BLaER1 treated with 17β-estradiol and CSF1 and Interleukin-3, amounts not matched to agents 10 nM and 100 nM (cell line): Measurements from ENCODE around the gene ADAMTS16.
A peak's percentile ranks its signal among the peaks of the same experiment; 100 is the strongest.

ENCODE experiments used
- H3K27ac ChIP-seq, 11 experiments: shearing (Covaris generic); formaldehyde crosslinking; 2 replicates each; pipeline ENCODE4 v1.8.1; 2022
- H3K27me3 ChIP-seq, 11 experiments: shearing (Covaris generic); formaldehyde crosslinking; 2 replicates each; pipeline ENCODE4 v1.8.1; 2022
- H3K36me3 ChIP-seq, 11 experiments: shearing (Covaris generic); formaldehyde crosslinking; 2 replicates each; pipeline ENCODE4 v1.8.1; 2022
- H3K4me1 ChIP-seq, 10 experiments: shearing (Covaris generic); formaldehyde crosslinking; 2 replicates each; pipeline ENCODE4 v1.8.1; 2022
- H3K4me2 ChIP-seq, 11 experiments: shearing (Covaris generic); formaldehyde crosslinking; 2 replicates each; pipeline ENCODE4 v1.8.1; 2022
- H3K4me3 ChIP-seq, 10 experiments: shearing (Covaris generic); formaldehyde crosslinking; 2 replicates each; pipeline ENCODE4 v1.8.1; 2022
- H3K9ac ChIP-seq, 11 experiments: shearing (Covaris generic); formaldehyde crosslinking; 2 replicates each; pipeline ENCODE4 v1.8.1; 2022
- H3K9me3 ChIP-seq, 11 experiments: shearing (Covaris generic); formaldehyde crosslinking; replicated peaks in 1 of 11; 2 replicates each; pipeline ENCODE4 v1.8.1; 2022
- H4K20me1 ChIP-seq, 11 experiments: shearing (Covaris generic); formaldehyde crosslinking; 2 replicates each; pipeline ENCODE4 v1.8.1; 2022
- Cebpa-rat ChIP-seq, 11 experiments: shearing (Covaris generic); IDR thresholded peaks; 2 replicates each; pipeline ENCODE4 v1.8.1; 2022

The ADAMTS16 gene

GRCh38 chr5:5150667-5151066 lies 10.5 kb downstream of the ADAMTS16 start:
- no peak overlapping the region for H3K27ac ChIP-seq
- H3K9me3 ChIP-seq: peaks cover 23 to 38% (median 31%) of the 10 kb centered on the region in 11 experiments
- no peak overlapping the region for H3K9ac ChIP-seq
- H3K4me2 ChIP-seq: no peak overlapping the region
- no peaks in the 10 kb centered on the region for H3K27me3 ChIP-seq
- no peak overlapping the region for H3K4me3 ChIP-seq
- H4K20me1 ChIP-seq: no peaks in the 10 kb centered on the region
- TF ChIP-seq Cebpa-rat (IDR thresholded peaks at IDR 0.05): no peak
- no peaks in the 10 kb centered on the region for H3K36me3 ChIP-seq
- H3K4me1 ChIP-seq: peaks cover 4 to 12% (median 11%) of the 10 kb centered on the region in 10 experiments; a peak in 19 of 20 replicates

- H3K4me3 ChIP-seq: peak overlapping the region in 3 of 10 experiments; percentile 8 to 27 (median 25); a peak in 3 of 20 replicates
- no peaks in the 10 kb centered on the region for H3K36me3 ChIP-seq
- H3K4me1 ChIP-seq: peaks cover 9 to 24% (median 21%) of the 10 kb centered on the region in 10 experiments
- H4K20me1 ChIP-seq: no peaks in the 10 kb centered on the region
- H3K27me3 ChIP-seq: no peaks in the 10 kb centered on the region
- no peak overlapping the region for H3K9ac ChIP-seq
- peaks cover 25 to 48% (median 38%) of the 10 kb centered on the region in 11 experiments for H3K9me3 ChIP-seq
- peak overlapping the region in 10 of 11 experiments; percentile 37 to 80 (median 72); a peak in 15 of 22 replicates for H3K4me2 ChIP-seq
- peak overlapping the region in 7 of 11 experiments; percentile 8 to 67 (median 40); a peak in 8 of 22 replicates for H3K27ac ChIP-seq
- no peak for TF ChIP-seq Cebpa-rat (IDR thresholded peaks at IDR 0.05)
These were observed 14.6 kb downstream of the ADAMTS16 start for GRCh38 chr5:5154733-5155132.

- Histone ChIP-seq H3K9ac (no peak overlapping the region), H3K9me3 (peaks cover 19 to 42% (median 31%) of the 10 kb centered on the region in 11 experiments), H3K4me1 (peaks cover 9 to 24% (median 21%) of the 10 kb centered on the region in 10 experiments), H3K36me3 (no peaks in the 10 kb centered on the region), H3K27ac (peak overlapping the region in 9 of 11 experiments; percentile 8 to 67 (median 40); a peak in 18 of 22 replicates), H3K4me3 (peak overlapping the region in 7 of 10 experiments; percentile 4 to 38 (median 12); a peak in 8 of 20 replicates), H4K20me1 (no peaks in the 10 kb centered on the region), H3K4me2 (peak overlapping the region; percentile 37 to 80 (median 71)), H3K27me3 (no peaks in the 10 kb centered on the region)
- TF ChIP-seq Cebpa-rat (IDR thresholded peaks at IDR 0.05): no peak
These were observed 15.5 kb downstream of the ADAMTS16 start for GRCh38 chr5:5155617-5156016.

GRCh38 chr5:5156471-5157082 lies 16.4 kb downstream of the ADAMTS16 start:
- 0 out of 20 replicates have a peak overlapping the region, but pooled peaks of 1 of the 10 experiments have one; percentile 38 for H3K4me3 ChIP-seq
- H3K36me3 ChIP-seq: no peaks in the 10 kb centered on the region
- no peaks in the 10 kb centered on the region for H4K20me1 ChIP-seq
- peaks cover 9 to 24% (median 21%) of the 10 kb centered on the region in 10 experiments for H3K4me1 ChIP-seq
- H3K9me3 ChIP-seq: peaks cover 16 to 33% (median 24%) of the 10 kb centered on the region in 11 experiments; a peak in 21 of 22 replicates
- H3K27ac ChIP-seq: peak overlapping the region in 2 of 11 experiments; percentile 19 to 67; a peak in 2 of 22 replicates
- no peak for TF ChIP-seq Cebpa-rat (IDR thresholded peaks at IDR 0.05)
- H3K27me3 ChIP-seq: no peaks in the 10 kb centered on the region
- no peak overlapping the region for H3K9ac ChIP-seq
- H3K4me2 ChIP-seq: peak overlapping the region in 9 of 11 experiments; percentile 37 to 80 (median 73); a peak in 15 of 22 replicates

- Histone ChIP-seq H3K9me3 (peaks cover 13 to 27% (median 19%) of the 10 kb centered on the region in 11 experiments; a peak in 21 of 22 replicates), H3K4me2 (no peak overlapping the region), H3K4me1 (peaks cover 9 to 30% (median 23%) of the 10 kb centered on the region in 10 experiments), H3K9ac (no peak overlapping the region), H3K27ac (no peak overlapping the region), H3K27me3 (no peaks in the 10 kb centered on the region), H3K36me3 (no peaks in the 10 kb centered on the region), H3K4me3 (no peak overlapping the region), H4K20me1 (no peaks in the 10 kb centered on the region)
- no peak for TF ChIP-seq Cebpa-rat (IDR thresholded peaks at IDR 0.05)
These were observed 18.4 kb downstream of the ADAMTS16 start for GRCh38 chr5:5158472-5158895.

- no peak overlapping the region for H3K9ac ChIP-seq
- H3K27ac ChIP-seq: no peak overlapping the region
- H3K9me3 ChIP-seq: peaks cover 13 to 23% (median 18%) of the 10 kb centered on the region in 11 experiments; a peak in 21 of 22 replicates
- no peaks in the 10 kb centered on the region for H3K27me3 ChIP-seq
- no peaks in the 10 kb centered on the region for H3K36me3 ChIP-seq
- no peaks in the 10 kb centered on the region for H4K20me1 ChIP-seq
- TF ChIP-seq Cebpa-rat (IDR thresholded peaks at IDR 0.05): no peak
- no peak overlapping the region for H3K4me2 ChIP-seq
- peaks cover 18 to 40% (median 33%) of the 10 kb centered on the region in 10 experiments for H3K4me1 ChIP-seq
- H3K4me3 ChIP-seq: no peak overlapping the region
These were observed 19.4 kb downstream of the ADAMTS16 start for GRCh38 chr5:5159282-5160103.

- Histone ChIP-seq H3K27me3 (no peaks in the 10 kb centered on the region), H3K27ac (peak overlapping the region in 2 of 11 experiments; percentile 25 to 41; a peak in 2 of 22 replicates), H3K9ac (no peak overlapping the region; a peak in 1 of 22 replicates), H3K9me3 (no peaks in the 10 kb centered on the region; a peak in 1 of 22 replicates), H3K4me3 (no peak overlapping the region), H4K20me1 (no peaks in the 10 kb centered on the region), H3K4me2 (peak overlapping the region; percentile 30 to 74 (median 58)), H3K4me1 (peaks cover 12 to 23% (median 17%) of the 10 kb centered on the region in 10 experiments), H3K36me3 (no peaks in the 10 kb centered on the region)
- TF ChIP-seq Cebpa-rat (IDR thresholded peaks at IDR 0.05): no peak
These were observed 24.0 kb downstream of the ADAMTS16 start for GRCh38 chr5:5164163-5164562.

GRCh38 chr5:5165541-5166002 lies 25.4 kb downstream of the ADAMTS16 start:
- no peak for TF ChIP-seq Cebpa-rat (IDR thresholded peaks at IDR 0.05)
- no peak overlapping the region for H3K4me3 ChIP-seq
- H3K9ac ChIP-seq: no peak overlapping the region
- 0 out of 22 replicates have a peak overlapping the region, but pooled peaks of 1 of the 11 experiments have one; percentile 62 for H3K4me2 ChIP-seq
- H3K36me3 ChIP-seq: no peaks in the 10 kb centered on the region
- H4K20me1 ChIP-seq: no peaks in the 10 kb centered on the region
- H3K27ac ChIP-seq: no peak overlapping the region
- H3K4me1 ChIP-seq: peaks cover 12 to 23% (median 17%) of the 10 kb centered on the region in 10 experiments
- H3K9me3 ChIP-seq: no peaks in the 10 kb centered on the region; a peak in 1 of 22 replicates
- H3K27me3 ChIP-seq: no peaks in the 10 kb centered on the region

- Histone ChIP-seq H3K9ac (no peak overlapping the region), H3K27ac (no peak overlapping the region), H3K4me1 (peaks cover 2 to 14% (median 7%) of the 10 kb centered on the region in 10 experiments), H3K36me3 (no peaks in the 10 kb centered on the region), H3K4me2 (no peak overlapping the region), H3K9me3 (peaks cover 0 to 9% (median 0%) of the 10 kb centered on the region in 11 experiments; a peak in 6 of 22 replicates), H3K27me3 (no peaks in the 10 kb centered on the region), H3K4me3 (no peak overlapping the region), H4K20me1 (no peaks in the 10 kb centered on the region)
- no peak for TF ChIP-seq Cebpa-rat (IDR thresholded peaks at IDR 0.05)
These were observed 29.3 kb downstream of the ADAMTS16 start for GRCh38 chr5:5169466-5169865.
